Ishikawa (cell line): ENCODE data around the gene CDIP1.

Experiments
- CEBPB ChIP-seq: IDR thresholded peaks from 2 replicates; pipeline ENCODE4 v1.6.1; 2012
- CREB1 ChIP-seq: IDR thresholded peaks from 2 replicates; pipeline ENCODE4 v1.6.1; 2012; ENCODE audit warnings: low read depth
- EGR1 ChIP-seq: IDR thresholded peaks from 2 replicates; pipeline ENCODE4 v1.6.1; 2012
- EP300 ChIP-seq: IDR thresholded peaks from 2 replicates; pipeline ENCODE4 v1.6.1; 2012; ENCODE audit warnings: borderline replicate concordance
- FOXM1 ChIP-seq: IDR thresholded peaks from 2 replicates; pipeline ENCODE4 v1.6.1; 2012; ENCODE audit warnings: low read depth, borderline replicate concordance
- NFIC ChIP-seq: IDR thresholded peaks from 2 replicates; pipeline ENCODE4 v1.6.1; 2012
- RAD21 ChIP-seq: IDR thresholded peaks from 2 replicates; pipeline ENCODE4 v1.6.1; 2012; ENCODE audit warnings: low read depth
- REST ChIP-seq: IDR thresholded peaks from 2 replicates; pipeline ENCODE4 v1.6.1; 2012; ENCODE audit warnings: low read depth, mild to moderate bottlenecking
- TAF1 ChIP-seq: IDR thresholded peaks from 2 replicates; pipeline ENCODE4 v1.6.1; 2012; ENCODE audit warnings: low read depth, mild to moderate bottlenecking
- TCF12 ChIP-seq: IDR thresholded peaks from 2 replicates; pipeline ENCODE4 v1.6.1; 2012; ENCODE audit warnings: low read depth
- TEAD4 ChIP-seq: IDR thresholded peaks from 2 replicates; pipeline ENCODE4 v1.6.1; 2012
- USF1 ChIP-seq: IDR thresholded peaks from 2 replicates; pipeline ENCODE4 v1.6.1; 2012
- YY1 ChIP-seq: IDR thresholded peaks from 2 replicates; pipeline ENCODE4 v1.6.1; 2012; ENCODE audit warnings: low read depth
- ZBTB7A ChIP-seq: IDR thresholded peaks from 2 replicates; pipeline ENCODE4 v1.6.1; 2012; ENCODE audit warnings: low read depth
- TF ChIP-seq, protein P1 (sequence below): IDR thresholded peaks from 2 replicates; pipeline ENCODE4 v1.6.1; 2012

Gene CDIP1

DNA sequence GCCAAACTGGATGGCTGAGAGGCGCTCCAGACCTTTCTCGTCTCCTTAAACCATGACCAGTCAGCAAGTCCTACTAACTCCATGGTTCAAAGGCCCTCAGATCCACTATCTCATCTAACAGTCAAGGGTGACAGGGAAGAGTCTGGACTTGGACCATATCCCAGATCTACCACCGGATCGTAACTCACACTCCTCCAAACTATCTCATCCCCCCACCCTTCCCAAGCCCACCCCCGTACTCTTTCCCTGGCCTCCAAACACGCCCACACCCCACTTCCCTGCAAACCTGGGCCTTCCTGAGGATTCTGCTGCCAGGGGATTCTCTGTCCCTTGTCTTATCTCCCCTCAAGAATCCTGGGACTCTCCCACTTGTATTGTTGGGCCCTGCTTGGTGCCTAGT lies 5.1 kb downstream of the CDIP1 start:
- no peak for TF ChIP-seq FOXM1
- TF ChIP-seq CREB1, result no peak
- no peak for TF ChIP-seq EGR1
- no peak for TF ChIP-seq EP300
- TF ChIP-seq USF1, result no peak

DNA sequence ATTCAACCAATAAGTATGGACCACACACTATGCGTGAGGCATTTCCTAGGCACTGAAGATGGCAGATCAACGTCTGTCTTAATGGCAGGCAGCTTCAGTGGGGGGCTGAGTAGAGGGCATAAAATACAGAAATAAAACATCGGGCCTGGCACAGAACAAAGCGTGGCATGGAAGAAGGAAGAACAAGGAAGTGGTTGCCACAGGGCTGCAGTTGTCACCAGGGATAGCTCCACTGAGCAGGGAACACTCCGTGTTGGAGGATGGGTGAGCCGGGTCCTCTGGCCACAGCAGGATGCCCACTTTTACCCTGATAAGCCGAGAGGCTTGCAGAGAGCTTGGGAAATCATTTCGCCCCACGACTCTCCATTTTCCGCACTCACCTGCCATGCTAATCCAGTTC lies 6.3 kb downstream of the CDIP1 start:
- TF ChIP-seq REST (no peak), EP300 (no peak), FOXM1 (no peak), RAD21 (no peak), NFIC (no peak), EGR1 (no peak)

GRCh38 chr16:4531811-4532210 lies 6.8 kb downstream of the CDIP1 start:
- TF ChIP-seq TAF1 (no peak), CREB1 (no peak), USF1 (no peak), EP300 (no peak), YY1 (no peak), FOXM1 (no peak), REST (no peak), ZBTB7A (no peak), TEAD4 (no peak), NFIC (no peak), EGR1 (no peak), CEBPB (no peak)
- TF ChIP-seq, protein P1, sequence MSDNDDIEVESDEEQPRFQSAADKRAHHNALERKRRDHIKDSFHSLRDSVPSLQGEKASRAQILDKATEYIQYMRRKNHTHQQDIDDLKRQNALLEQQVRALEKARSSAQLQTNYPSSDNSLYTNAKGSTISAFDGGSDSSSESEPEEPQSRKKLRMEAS, result no peak

DNA sequence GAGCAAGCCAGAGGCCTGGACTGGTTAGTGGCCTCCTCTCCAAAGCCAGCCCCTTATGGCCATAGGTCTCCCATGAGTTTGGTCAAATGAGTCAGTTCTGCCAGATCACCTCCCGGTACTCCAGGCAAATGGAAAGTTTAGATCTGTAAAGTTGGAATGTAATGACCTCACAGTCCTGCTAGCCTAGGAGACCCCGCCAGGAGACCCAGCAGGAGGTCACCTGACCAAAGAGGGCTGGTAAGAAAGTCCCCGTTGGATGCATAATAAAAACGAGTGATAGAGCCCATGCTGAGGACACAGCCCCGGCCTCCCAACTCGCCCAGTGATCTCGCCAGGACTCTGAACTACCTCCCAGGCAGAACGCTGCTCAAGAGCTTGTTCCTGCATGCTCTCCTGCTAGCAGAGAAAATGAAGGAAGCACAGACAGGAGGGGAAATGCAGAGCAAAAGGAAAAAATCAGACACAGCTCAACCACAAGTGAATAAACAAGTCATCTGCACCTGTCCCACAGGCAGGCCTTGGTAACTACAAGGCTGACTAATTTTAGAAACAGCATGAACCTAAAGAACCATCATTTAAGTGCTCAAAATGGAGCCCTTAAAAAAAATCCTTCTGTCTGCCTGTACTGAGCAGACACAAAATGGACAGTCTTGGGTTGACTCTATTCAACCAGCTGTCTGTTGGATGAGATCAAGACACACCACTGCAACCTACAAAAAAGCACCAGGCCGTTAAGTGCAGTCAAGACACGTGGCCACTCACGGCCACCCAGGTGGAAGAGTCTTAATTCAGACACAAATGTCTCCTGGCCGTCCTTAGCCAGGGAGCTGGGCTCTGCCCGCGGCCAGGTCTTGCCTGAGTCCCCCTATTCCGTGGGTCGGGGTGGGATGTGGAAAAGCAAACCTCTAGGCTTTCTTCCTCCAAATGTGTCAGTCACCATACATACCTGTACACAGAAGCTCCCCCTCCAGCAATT lies 9.2 kb downstream of the CDIP1 start:
- TF ChIP-seq CREB1, result no peak
- no peak for TF ChIP-seq EGR1
- TF ChIP-seq ZBTB7A, result 0 out of 2 replicates have a peak, but pooled peaks have one; percentile 30
- no peak for TF ChIP-seq TEAD4
- no peak for TF ChIP-seq TCF12
- no peak for TF ChIP-seq CEBPB
- 0 out of 2 replicates have a peak, but pooled peaks have one; percentile 16 for TF ChIP-seq NFIC
- TF ChIP-seq, protein P1, result no peak
- TF ChIP-seq RAD21, result no peak
- no peak for TF ChIP-seq YY1
- TF ChIP-seq TAF1, result no peak
- no peak for TF ChIP-seq REST
- no peak for TF ChIP-seq FOXM1
- TF ChIP-seq EP300, result no peak
- TF ChIP-seq USF1, result peak; percentile 36; the same call in 1 of the 2 replicates
